ENCODE measurements around the gene GAL3ST3. TPM values are rescaled to one million over a fixed set of nuclear protein-coding genes. Genes with fewer than 3 reads are reported as not detected.

Gene GAL3ST3
- total and polyA plus RNA-seq, 4 donors = not detected

DNA sequence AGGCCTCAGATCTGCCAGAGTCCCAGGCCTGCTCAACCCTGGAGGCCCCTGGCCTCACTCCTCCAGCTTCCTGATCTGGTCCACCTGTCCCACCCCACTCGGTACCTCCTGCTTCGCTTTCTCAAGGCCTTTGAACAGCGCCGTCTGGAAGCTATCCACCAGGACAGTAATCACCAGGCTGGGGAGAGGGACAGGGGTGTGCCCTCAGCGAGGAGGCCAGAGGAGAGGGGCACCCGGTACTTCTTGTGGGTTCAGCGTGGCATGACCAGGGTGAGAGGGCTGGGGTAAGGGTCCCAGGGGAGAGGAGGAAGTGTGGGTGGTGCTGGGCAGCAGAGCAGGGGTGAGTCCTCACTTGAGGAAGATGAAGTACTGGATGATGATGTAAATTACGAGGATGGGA lies 28.7 kb downstream of the GAL3ST3 start:
- no peak for TF ChIP-seq CTCF (IDR thresholded peaks at IDR 0.05; ENCODE audit: control extremely low read depth, extremely low read depth)
- Histone ChIP-seq H3K9me3 (ENCODE audit: control insufficient read depth in 4 of 4, insufficient read depth in 3 of 4, low read length in 3 of 4) (no peaks in the 10 kb centered on the region), H3K27me3 (ENCODE audit: control insufficient read depth in 3 of 3, insufficient read depth in 3 of 3, low read length in 2 of 3) (peaks cover 0 to 5% (median 0%) of the 10 kb centered on the region in 3 donors), H3K9ac (ENCODE audit: insufficient read depth in 1 of 2, low read length in 2 of 2) (no peak overlapping the region), H3K36me3 (ENCODE audit: control insufficient read depth in 4 of 4, insufficient read depth in 4 of 4, low read length in 4 of 4) (no peaks in the 10 kb centered on the region), H3K4me1 (ENCODE audit: control insufficient read depth in 5 of 5, insufficient read depth in 5 of 5, low read length in 5 of 5) (peaks cover 0 to 5% (median 0%) of the 10 kb centered on the region in 5 donors), H3K4me3 (no peak overlapping the region), H3K27ac (ENCODE audit: low read depth in 1 of 2, low read length in 1 of 2) (no peak overlapping the region)
- no peak for DNase-seq
- no peak for ATAC-seq (ENCODE audit: insufficient read depth, low FRiP score)
- WGBS, 2 donors = 77 to 81% methylated on average over 8 of the region's 8 CpGs

GRCh38 chr11:66017321-66017720 lies 31.6 kb downstream of the GAL3ST3 start:
- ATAC-seq (ENCODE audit: insufficient read depth, low FRiP score) = no peak
- 82% methylated on average over 4 of the region's 4 CpGs for WGBS, 2 donors
- DNase-seq = no peak

GRCh38 chr11:66016793-66017177 lies 32.2 kb downstream of the GAL3ST3 start:
- no peak for TF ChIP-seq CTCF (IDR thresholded peaks at IDR 0.05; ENCODE audit: control extremely low read depth, extremely low read depth)
- Histone ChIP-seq H3K9me3 (ENCODE audit: control insufficient read depth in 4 of 4, insufficient read depth in 3 of 4, low read length in 3 of 4) (no peaks in the 10 kb centered on the region), H3K9ac (ENCODE audit: insufficient read depth in 1 of 2, low read length in 2 of 2) (no peak overlapping the region), H3K36me3 (ENCODE audit: control insufficient read depth in 4 of 4, insufficient read depth in 4 of 4, low read length in 4 of 4) (no peaks in the 10 kb centered on the region), H3K4me1 (ENCODE audit: control insufficient read depth in 5 of 5, insufficient read depth in 5 of 5, low read length in 5 of 5) (peaks cover 0 to 6% (median 0%) of the 10 kb centered on the region in 5 donors), H3K27ac (ENCODE audit: low read depth in 1 of 2, low read length in 1 of 2) (no peak overlapping the region), H3K27me3 (ENCODE audit: control insufficient read depth in 3 of 3, insufficient read depth in 3 of 3, low read length in 2 of 3) (peaks cover 0 to 10% (median 8%) of the 10 kb centered on the region in 3 donors), H3K4me3 (no peak overlapping the region)
- ATAC-seq (ENCODE audit: insufficient read depth, low FRiP score) = no peak
- 92 to 97% methylated on average over 10 of the region's 10 CpGs for WGBS, 2 donors
- no peak for DNase-seq

More at GRCh38 chr11:66017321-66017720, 31.6 kb downstream of the GAL3ST3 start:
- Histone ChIP-seq H3K27ac (ENCODE audit: low read depth in 1 of 2, low read length in 1 of 2) (no peak overlapping the region), H3K4me3 (no peak overlapping the region), H3K36me3 (ENCODE audit: control insufficient read depth in 4 of 4, insufficient read depth in 4 of 4, low read length in 4 of 4) (no peaks in the 10 kb centered on the region), H3K4me1 (ENCODE audit: control insufficient read depth in 5 of 5, insufficient read depth in 5 of 5, low read length in 5 of 5) (peaks cover 0 to 4% (median 0%) of the 10 kb centered on the region in 5 donors), H3K27me3 (ENCODE audit: control insufficient read depth in 3 of 3, insufficient read depth in 3 of 3, low read length in 2 of 3) (peaks cover 0 to 7% (median 5%) of the 10 kb centered on the region in 3 donors), H3K9me3 (ENCODE audit: control insufficient read depth in 4 of 4, insufficient read depth in 3 of 4, low read length in 3 of 4) (no peaks in the 10 kb centered on the region), H3K9ac (ENCODE audit: insufficient read depth in 1 of 2, low read length in 2 of 2) (no peak overlapping the region)
- no peak for TF ChIP-seq CTCF (IDR thresholded peaks at IDR 0.05; ENCODE audit: control extremely low read depth, extremely low read depth)
